ENCODE data around the gene FAM221B. TPM values are rescaled to one million over a fixed set of nuclear protein-coding genes. Genes with fewer than 3 reads are reported as not detected.

The FAM221B gene
- total and polyA plus RNA-seq, 9 of the 15 experiments (the other 6 are each of a cell fraction or from before 2014, with no cell fraction given) = 0.01 TPM; not detected in 8

- TF ChIP-seq CUX1 (CRISPR knock-in tag; IDR thresholded peaks at IDR 0.05) = no peak
- no peak for TF ChIP-seq ZNF586 (CRISPR knock-in tag; conservative IDR thresholded peaks at IDR 0.05)
Observed at GRCh38 chr9:35854091-35854762, 25.7 kb upstream of the FAM221B start (continued).

Measured in K562 (cell line).